Right cardiac atrium (tissue), 5 donors: ENCODE results near the gene DR1. TPM values are rescaled to one million over a fixed set of nuclear protein-coding genes. Genes with fewer than 3 reads are reported as not detected.
"Not testable (repeated sequence)": the region's sequence is repeated elsewhere in the genome, so short reads cannot be mapped to it uniquely, and the experiment has no call there.

Experiments used
- ATAC-seq, 2 donors: fragments of 200-7000 bp; cut with Tn5 transposase; one replicate each; pipeline versions ENCODE4 v1.8.0 to v1.9.1; 2020; ENCODE audit warnings: moderate library complexity in 2 of 2, mild to moderate bottlenecking in 1 of 2
- DNase-seq, 3 donors: peaks; one replicate each; pipeline ENCODE4 v3.0.0-alpha.2; 2020
- H3K27ac ChIP-seq: one replicate; pipeline ENCODE4 v1.5.1; 2013; ENCODE audit warnings: mild to moderate bottlenecking, low read length, control low read depth, moderate library complexity
- H3K27me3 ChIP-seq: one replicate; pipeline ENCODE4 v1.6.1; 2013; ENCODE audit not compliant: control insufficient read depth, insufficient read depth
- H3K4me1 ChIP-seq: one replicate; pipeline ENCODE4 v1.6.1; 2013; ENCODE audit warnings: low read length; ENCODE audit not compliant: control insufficient read depth, insufficient read depth
- H3K4me3 ChIP-seq: one replicate; pipeline ENCODE4 v1.5.1; 2013; ENCODE audit warnings: low read length, control low read depth
- H3K9me3 ChIP-seq: one replicate; pipeline ENCODE4 v1.6.1; 2013; ENCODE audit warnings: low read length; ENCODE audit not compliant: control insufficient read depth
- WGBS: extraction: QIAGEN DNeasy Blood & Tissue Kit; methylation state at CpG from one replicate; pipeline ENCODE4 v1.1.7; 2013; 5-methylcytosine and 5-hydroxymethylcytosine counted together
- intact Hi-C, 4 donors: fragments of 100-400 bp; cut with DNase I; formaldehyde crosslinking; loops; one replicate each; pipeline versions ENCODE4 v1.11.0 to v1.14.0; 2022 to 2023
- polyA plus RNA-seq: library from polyadenylated mRNA; stranded (reverse); fragments of 200-250 nt; gene quantifications from one replicate; pipeline ENCODE4 v1.2.3, GENCODE V29; 2013
- total RNA-seq, 4 donors: library from RNA; stranded (reverse); fragmentation: NEBNext Ultra II Directional; extraction: Animal tissue kit (Norgen Biotek cat#: 25700); gene quantifications; one replicate each; pipeline ENCODE4 v1.2.1, GENCODE V29; 2021
- donor health status: healthy with polysubstance abuse.
- donor health status: DM: no; HTN: yes; CAD: no.
- donor health status: DM: no; HTN: no; CAD: no.
- donor health status: DM: no; HTN: yes; CAD: no; lungs with severe emphysema.
- donor health status: DM: yes; HTN: yes; CAD: no.

DR1 gene
- total and polyA plus RNA-seq, 5 donors = 12.0 to 42.6 (median 40.3) TPM

- Histone ChIP-seq H3K9me3 (no peaks in the 10 kb centered on the region), H3K4me3 (no peak overlapping the region), H3K27me3 (no peaks in the 10 kb centered on the region), H3K27ac (no peak overlapping the region), H3K4me1 (peaks cover 4% of the 10 kb centered on the region)
- no peak for ATAC-seq
- intact Hi-C loops = no loop called here
- DNase-seq = no peak
Measured at GRCh38 chr1:93352376-93352775, 6.7 kb downstream of the DR1 start.

GRCh38 chr1:93353286-93353685 is 7.6 kb downstream of the DR1 start:
- no peak overlapping the region for H3K4me3 ChIP-seq
- WGBS = 29% methylated on average over 1 of the region's 1 CpG
- DNase-seq (no peak), ATAC-seq (no peak)
- intact Hi-C loops = no loop called here
- no peaks in the 10 kb centered on the region for H3K27me3 ChIP-seq
- peaks cover 4% of the 10 kb centered on the region for H3K4me1 ChIP-seq
- no peaks in the 10 kb centered on the region for H3K9me3 ChIP-seq
- H3K27ac ChIP-seq = no peak overlapping the region

DNA sequence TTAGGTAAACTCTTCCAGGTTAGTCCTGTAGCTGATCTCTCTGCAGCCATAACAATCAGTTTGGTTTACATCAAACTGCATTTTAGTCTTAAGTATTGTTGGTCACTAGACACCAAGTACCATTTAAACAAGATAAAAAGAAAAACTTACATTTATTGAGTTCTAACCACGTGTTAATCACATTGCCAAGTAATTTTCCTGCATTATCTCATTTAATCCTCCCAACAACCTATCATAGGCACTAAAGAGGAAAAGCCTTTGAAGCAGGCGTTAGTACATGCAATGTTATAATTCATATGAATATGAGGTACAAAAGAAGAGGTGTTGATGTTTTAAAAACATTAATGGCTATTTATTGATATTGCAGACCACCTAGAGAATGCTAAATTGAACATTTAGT is 9.0 kb downstream of the DR1 start:
- DNase-seq (no peak), ATAC-seq (no peak)
- no peak overlapping the region for H3K4me3 ChIP-seq
- 46% methylated on average over 2 of the region's 2 CpGs for WGBS
- H3K27me3 ChIP-seq = no peaks in the 10 kb centered on the region
- no peaks in the 10 kb centered on the region for H3K9me3 ChIP-seq
- intact Hi-C loops = no loop called here
- H3K4me1 ChIP-seq = peaks cover 4% of the 10 kb centered on the region
- no peak overlapping the region for H3K27ac ChIP-seq

DNA sequence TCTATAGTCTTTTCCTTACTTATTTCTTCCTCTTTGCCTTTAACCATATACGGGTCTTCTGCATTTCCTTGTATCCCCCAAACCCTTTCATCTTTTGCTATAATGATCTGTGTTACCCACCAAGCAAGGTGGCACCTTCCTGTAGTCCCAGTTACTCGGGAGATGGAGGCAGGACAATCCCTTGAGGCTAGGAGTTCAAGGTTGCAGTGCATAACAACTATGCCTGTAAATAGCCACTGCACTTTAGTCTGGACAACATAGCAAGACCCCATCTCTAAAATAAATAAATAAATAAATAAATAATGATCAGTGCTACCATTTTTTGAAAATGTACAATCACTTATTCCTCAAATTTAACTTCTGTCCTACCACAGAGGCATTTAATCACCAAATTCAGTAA is 11.5 kb downstream of the DR1 start:
- intact Hi-C loops = no loop called here
- no peaks in the 10 kb centered on the region for H3K9me3 ChIP-seq
- no peak overlapping the region for H3K27ac ChIP-seq
- WGBS = 98% methylated on average over 2 of the region's 2 CpGs
- H3K4me3 ChIP-seq = no peak overlapping the region
- no peaks in the 10 kb centered on the region for H3K27me3 ChIP-seq
- H3K4me1 ChIP-seq = peaks cover 1% of the 10 kb centered on the region
- ATAC-seq (no peak), DNase-seq (no peak)

GRCh38 chr1:93358293-93358692 is 12.6 kb downstream of the DR1 start:
- H3K4me1 ChIP-seq = no peaks in the 10 kb centered on the region
- ATAC-seq (no peak), DNase-seq (peak in 1 of 3 donors; percentile 55)
- H3K27me3 ChIP-seq = no peaks in the 10 kb centered on the region
- WGBS = 80% methylated on average over 6 of the region's 6 CpGs
- intact Hi-C loops = no loop called here
- H3K4me3 ChIP-seq = no peak overlapping the region
- H3K27ac ChIP-seq = no peak overlapping the region
- no peaks in the 10 kb centered on the region for H3K9me3 ChIP-seq

DNA sequence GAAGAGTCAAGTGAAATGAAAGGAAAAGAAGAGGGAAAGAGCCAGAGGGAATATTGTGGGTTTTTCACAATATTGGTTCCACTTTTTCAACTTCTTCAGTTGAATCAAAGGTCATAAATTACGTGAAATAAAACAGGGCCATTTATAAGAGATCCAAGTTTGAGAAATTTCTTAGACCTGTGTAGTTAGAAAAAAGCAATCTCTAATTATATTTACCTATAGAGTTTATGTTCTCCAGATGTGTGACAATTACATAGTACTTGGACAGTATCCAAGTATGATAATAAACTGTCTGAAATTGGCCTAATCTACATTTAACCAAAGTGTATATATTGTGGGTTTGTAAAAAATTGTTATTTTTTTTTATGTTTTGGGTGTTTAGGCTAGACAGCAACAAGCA is 14.4 kb downstream of the DR1 start:
- Histone ChIP-seq H3K4me3 (no peak overlapping the region), H3K4me1 (no peaks in the 10 kb centered on the region), H3K27me3 (no peaks in the 10 kb centered on the region), H3K27ac (no peak overlapping the region), H3K9me3 (no peaks in the 10 kb centered on the region)
- intact Hi-C loops = no loop called here
- ATAC-seq (no peak), DNase-seq (no peak)
- WGBS = 85% methylated on average over 1 of the region's 1 CpG

- intact Hi-C loops = no loop called here
- WGBS = 84% methylated on average over 3 of the region's 3 CpGs
- H3K9me3 ChIP-seq = no peaks in the 10 kb centered on the region
- H3K27me3 ChIP-seq = no peaks in the 10 kb centered on the region
- H3K4me3 ChIP-seq = no peak overlapping the region
- DNase-seq (no peak), ATAC-seq (no peak)
- no peak overlapping the region for H3K27ac ChIP-seq
- no peaks in the 10 kb centered on the region for H3K4me1 ChIP-seq
Measured at GRCh38 chr1:93362237-93362636, 16.5 kb downstream of the DR1 start.

- intact Hi-C loops = no loop called here
- H3K4me1 ChIP-seq = no peaks in the 10 kb centered on the region
- H3K4me3 ChIP-seq = no peak overlapping the region
- no peaks in the 10 kb centered on the region for H3K9me3 ChIP-seq
- no peak for DNase-seq
- no peaks in the 10 kb centered on the region for H3K27me3 ChIP-seq
- no peak for ATAC-seq
- no peak overlapping the region for H3K27ac ChIP-seq
- WGBS = 91% methylated on average over 2 of the region's 2 CpGs
Measured at GRCh38 chr1:93365813-93366212, 20.1 kb downstream of the DR1 start.

DNA sequence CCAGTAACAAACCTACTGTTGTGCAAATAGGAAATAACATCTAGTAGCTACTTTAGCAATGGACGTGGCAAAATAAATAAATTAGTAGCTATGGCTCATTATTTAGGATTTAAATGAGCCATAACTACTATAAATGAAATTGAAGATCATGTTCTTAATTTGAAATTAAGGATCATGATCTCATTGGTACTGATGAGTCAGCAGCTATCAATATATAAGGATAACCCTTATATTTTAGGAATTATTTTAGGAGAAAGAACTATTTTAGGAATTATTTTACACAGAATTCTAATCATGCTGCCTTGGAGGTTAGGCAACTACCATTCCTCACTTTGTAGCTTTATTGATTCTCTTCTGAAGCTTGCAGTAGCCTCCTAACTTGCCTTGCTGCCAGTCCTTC is 24.0 kb downstream of the DR1 start:
- 80% methylated on average over 1 of the region's 1 CpG for WGBS
- H3K9me3 ChIP-seq = no peaks in the 10 kb centered on the region
- no peaks in the 10 kb centered on the region for H3K27me3 ChIP-seq
- DNase-seq (no peak), ATAC-seq (no peak)
- H3K27ac ChIP-seq = no peak overlapping the region
- intact Hi-C loops = loop anchor here in 1 of 4 donors (10.0 kb wide), 1 partner anchor 55 kb away; no protein-coding TSS in a partner anchor
- H3K4me1 ChIP-seq = no peaks in the 10 kb centered on the region
- H3K4me3 ChIP-seq = no peak overlapping the region

DNA sequence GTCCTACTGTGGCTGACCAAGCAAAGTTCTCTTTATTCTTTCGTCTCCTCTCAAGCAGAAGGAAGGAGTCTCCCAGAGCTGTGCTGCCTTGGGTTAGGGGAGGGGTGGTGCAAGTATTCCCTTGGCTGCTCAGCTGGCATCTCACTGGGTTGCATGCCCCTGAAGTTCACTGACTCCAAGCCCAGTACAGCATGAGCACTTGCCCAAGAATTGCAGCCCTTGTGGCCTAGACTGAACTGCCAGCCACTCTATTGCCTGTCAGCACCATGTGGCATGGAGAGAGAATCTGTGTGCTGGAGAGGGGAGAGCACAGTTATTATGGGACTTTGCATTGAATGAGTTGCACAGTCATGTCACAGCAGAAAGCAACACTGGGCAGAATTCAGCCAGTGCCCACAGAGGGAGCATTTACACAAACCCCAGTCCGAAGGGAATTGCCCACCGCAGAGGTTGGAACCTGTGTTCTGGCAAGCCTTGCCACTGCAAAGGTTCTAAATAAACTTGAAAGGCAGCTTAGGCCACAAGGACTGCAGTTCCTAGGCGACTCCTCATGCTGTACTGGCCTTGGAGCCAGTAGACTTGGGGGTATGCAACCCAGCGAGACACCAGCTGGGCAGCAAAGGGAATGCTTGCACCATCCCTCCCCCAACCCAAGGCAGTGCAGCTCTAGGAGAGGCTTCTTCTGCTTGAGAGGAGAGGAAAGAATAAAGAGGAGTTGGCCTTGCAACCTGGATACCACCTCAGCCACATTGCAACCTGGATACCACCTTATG is 28.8 kb downstream of the DR1 start:
- H3K27ac ChIP-seq = no peak overlapping the region

DNA sequence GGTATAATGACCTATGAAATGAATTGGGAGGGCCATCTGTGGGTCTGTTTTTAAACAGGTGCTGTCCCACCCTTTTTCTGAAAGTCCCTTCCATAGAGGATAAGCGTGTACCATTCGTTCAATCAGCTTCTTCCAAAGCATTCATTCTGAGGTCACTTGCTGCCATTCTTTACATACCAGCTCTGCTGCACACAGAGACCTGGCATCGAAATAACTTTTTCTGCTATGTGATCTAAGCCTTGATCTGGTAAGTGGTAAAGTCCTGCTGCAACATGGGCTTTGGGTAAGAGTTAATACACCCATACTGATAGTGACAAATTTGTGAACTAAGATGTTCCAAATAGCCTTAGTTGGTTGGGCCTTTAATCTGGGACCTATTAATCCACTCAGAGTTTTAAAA is 38.9 kb downstream of the DR1 start:
- Histone ChIP-seq H3K9me3 (peaks cover 3% of the 10 kb centered on the region), H3K27ac (no peak overlapping the region), H3K4me1 (no peaks in the 10 kb centered on the region), H3K4me3 (no peak overlapping the region), H3K27me3 (no peaks in the 10 kb centered on the region)
- intact Hi-C loops = no loop called here
- 95% methylated on average over 3 of the region's 3 CpGs for WGBS
- DNase-seq (no peak), ATAC-seq (no peak)

More for the DNA sequence above, 28.8 kb downstream of the DR1 start:
- no peaks in the 10 kb centered on the region for H3K4me1 ChIP-seq
- no peak overlapping the region for H3K4me3 ChIP-seq
- DNase-seq (peak in 1 of 3 donors; percentile 41), ATAC-seq (peak in 1 of 2 donors; percentile 59)
- no peaks in the 10 kb centered on the region for H3K9me3 ChIP-seq
- 97% methylated on average over 5 of the region's 5 CpGs for WGBS
- intact Hi-C loops = loop anchor here in 1 of 4 donors (10.0 kb wide), 1 partner anchor 50 kb away; no protein-coding TSS in a partner anchor
- H3K27me3 ChIP-seq = no peaks in the 10 kb centered on the region

DNA sequence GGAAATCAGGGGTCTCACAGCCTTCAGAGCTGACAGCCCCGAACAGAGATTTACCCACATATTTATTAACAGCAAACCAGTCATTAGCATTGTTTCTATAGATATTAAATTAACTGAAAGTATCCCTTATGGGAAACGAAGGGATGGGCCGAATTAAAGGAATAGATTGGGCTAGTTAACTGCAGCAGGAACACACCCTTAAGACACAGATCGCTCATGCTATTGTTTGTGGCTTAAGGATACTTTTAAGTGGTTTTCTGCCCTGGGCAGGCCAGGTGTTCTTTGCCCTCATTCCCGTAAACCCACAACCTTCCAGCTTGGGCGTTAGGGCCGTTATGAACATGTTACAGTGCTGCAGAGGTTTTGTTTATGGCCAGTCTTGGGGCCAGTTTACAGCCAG is 40.6 kb downstream of the DR1 start:
- H3K27me3 ChIP-seq, H3K4me1 ChIP-seq, ATAC-seq, H3K27ac ChIP-seq, DNase-seq, intact Hi-C loops, H3K9me3 ChIP-seq, H3K4me3 ChIP-seq: not testable (repeated sequence)
- 97% methylated on average over 7 of the region's 7 CpGs for WGBS
